ENCODE data around the gene NAIF1.

NAIF1 gene

GRCh38 chr9:128100581-128100980, 33.5 kb upstream of the NAIF1 start:
- no peak overlapping the region for H3K4me2 ChIP-seq (ENCODE audit: low read length)
- peaks cover 16% of the 10 kb centered on the region for H3K36me3 ChIP-seq (replicated peaks; ENCODE audit: low read depth, low read length)
- peaks cover 36% of the 10 kb centered on the region for H3K79me2 ChIP-seq (ENCODE audit: low read length)
- no peaks in the 10 kb centered on the region for H3K9me3 ChIP-seq (ENCODE audit: insufficient read depth, low read length)
- no peak overlapping the region for H2AFZ ChIP-seq (ENCODE audit: low read depth, low read length)
- H3K4me1 ChIP-seq (ENCODE audit: low read length): no peaks in the 10 kb centered on the region
- no peak overlapping the region for H3K9ac ChIP-seq (ENCODE audit: low read length)
- no peak overlapping the region for H3K4me3 ChIP-seq (ENCODE audit: low read length)
- peaks cover 4% of the 10 kb centered on the region; the same call in 1 of the 2 replicates for H4K20me1 ChIP-seq (ENCODE audit: insufficient read depth, low read length)
- TF ChIP-seq EZH2phosphoT487 (IDR thresholded peaks at IDR 0.05; ENCODE audit: low read depth): no peak
- TF ChIP-seq, protein P1, sequence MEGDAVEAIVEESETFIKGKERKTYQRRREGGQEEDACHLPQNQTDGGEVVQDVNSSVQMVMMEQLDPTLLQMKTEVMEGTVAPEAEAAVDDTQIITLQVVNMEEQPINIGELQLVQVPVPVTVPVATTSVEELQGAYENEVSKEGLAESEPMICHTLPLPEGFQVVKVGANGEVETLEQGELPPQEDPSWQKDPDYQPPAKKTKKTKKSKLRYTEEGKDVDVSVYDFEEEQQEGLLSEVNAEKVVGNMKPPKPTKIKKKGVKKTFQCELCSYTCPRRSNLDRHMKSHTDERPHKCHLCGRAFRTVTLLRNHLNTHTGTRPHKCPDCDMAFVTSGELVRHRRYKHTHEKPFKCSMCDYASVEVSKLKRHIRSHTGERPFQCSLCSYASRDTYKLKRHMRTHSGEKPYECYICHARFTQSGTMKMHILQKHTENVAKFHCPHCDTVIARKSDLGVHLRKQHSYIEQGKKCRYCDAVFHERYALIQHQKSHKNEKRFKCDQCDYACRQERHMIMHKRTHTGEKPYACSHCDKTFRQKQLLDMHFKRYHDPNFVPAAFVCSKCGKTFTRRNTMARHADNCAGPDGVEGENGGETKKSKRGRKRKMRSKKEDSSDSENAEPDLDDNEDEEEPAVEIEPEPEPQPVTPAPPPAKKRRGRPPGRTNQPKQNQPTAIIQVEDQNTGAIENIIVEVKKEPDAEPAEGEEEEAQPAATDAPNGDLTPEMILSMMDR (IDR thresholded peaks at IDR 0.05; ENCODE audit: low read depth, low read length): no peak
- no peak overlapping the region for H3K27ac ChIP-seq (ENCODE audit: low read length)
- no peaks in the 10 kb centered on the region for H3K27me3 ChIP-seq (ENCODE audit: low read depth, low read length)

- H3K27me3 ChIP-seq (ENCODE audit: low read depth, low read length): no peaks in the 10 kb centered on the region
- no peak overlapping the region for H3K27ac ChIP-seq (ENCODE audit: low read length)
- H3K9me3 ChIP-seq (ENCODE audit: insufficient read depth, low read length): no peaks in the 10 kb centered on the region
- no peak overlapping the region for H3K9ac ChIP-seq (ENCODE audit: low read length)
- no peak overlapping the region for H3K4me2 ChIP-seq (ENCODE audit: low read length)
- H3K4me1 ChIP-seq (ENCODE audit: low read length): peaks cover 3% of the 10 kb centered on the region
- peaks cover 42% of the 10 kb centered on the region for H3K79me2 ChIP-seq (ENCODE audit: low read length)
- H3K4me3 ChIP-seq (ENCODE audit: low read length): no peak overlapping the region
- peaks cover 13% of the 10 kb centered on the region for H3K36me3 ChIP-seq (replicated peaks; ENCODE audit: low read depth, low read length)
- peaks cover 5% of the 10 kb centered on the region for H4K20me1 ChIP-seq (ENCODE audit: insufficient read depth, low read length)
- TF ChIP-seq EZH2phosphoT487 (IDR thresholded peaks at IDR 0.05; ENCODE audit: low read depth): no peak
- TF ChIP-seq, protein P1 (IDR thresholded peaks at IDR 0.05; ENCODE audit: low read depth, low read length): no peak
- H2AFZ ChIP-seq (ENCODE audit: low read depth, low read length): no peak overlapping the region
Observed at GRCh38 chr9:128099932-128100491, 32.9 kb upstream of the NAIF1 start.

DNA sequence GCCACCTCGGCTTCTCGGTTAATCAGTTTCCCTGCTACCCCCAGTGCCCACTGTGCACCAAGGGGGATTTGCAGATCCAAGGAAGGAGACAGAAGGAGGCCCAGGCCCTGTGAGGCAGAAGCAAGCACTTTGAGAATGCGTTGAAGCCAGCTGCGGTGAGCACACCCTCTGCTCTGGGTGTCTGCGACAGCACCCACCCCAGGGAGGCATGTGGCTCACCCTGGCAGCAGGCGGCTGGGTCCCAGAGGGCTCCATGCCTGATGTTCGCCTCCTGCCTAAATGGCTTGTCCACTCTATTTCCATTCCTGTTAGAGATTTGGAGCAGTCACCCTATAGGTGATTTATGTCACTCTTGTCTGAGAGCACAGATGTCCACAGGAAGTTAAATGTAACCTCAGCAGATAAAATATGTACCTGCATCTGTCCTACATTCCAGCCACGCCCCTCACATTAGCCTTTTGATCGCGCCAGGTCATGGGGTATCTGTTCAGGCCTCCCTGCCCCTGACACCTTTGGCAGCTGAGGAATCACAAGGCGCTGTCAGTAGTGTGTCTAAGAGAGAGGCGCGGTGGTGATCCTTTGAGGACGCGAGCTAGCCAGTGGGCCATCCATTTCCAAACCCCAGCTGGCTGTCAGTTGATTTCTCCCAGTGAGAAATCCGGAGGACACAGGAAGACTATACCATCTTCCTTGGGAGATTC, 32.3 kb upstream of the NAIF1 start:
- Histone ChIP-seq H3K79me2 (ENCODE audit: low read length) (peaks cover 48% of the 10 kb centered on the region), H3K4me2 (ENCODE audit: low read length) (no peak overlapping the region), H3K4me1 (ENCODE audit: low read length) (peaks cover 10% of the 10 kb centered on the region)

More for the DNA sequence above, 32.3 kb upstream of the NAIF1 start:
- Histone ChIP-seq H3K27me3 (ENCODE audit: low read depth, low read length) (no peaks in the 10 kb centered on the region), H3K27ac (ENCODE audit: low read length) (no peak overlapping the region), H2AFZ (ENCODE audit: low read depth, low read length) (no peak overlapping the region), H4K20me1 (ENCODE audit: insufficient read depth, low read length) (peaks cover 11% of the 10 kb centered on the region), H3K36me3 (replicated peaks; ENCODE audit: low read depth, low read length) (peaks cover 13% of the 10 kb centered on the region), H3K9ac (ENCODE audit: low read length) (no peak overlapping the region), H3K4me3 (ENCODE audit: low read length) (no peak overlapping the region), H3K9me3 (ENCODE audit: insufficient read depth, low read length) (no peaks in the 10 kb centered on the region)
- TF ChIP-seq, protein P1 (IDR thresholded peaks at IDR 0.05; ENCODE audit: low read depth, low read length): no peak
- no peak for TF ChIP-seq EZH2phosphoT487 (IDR thresholded peaks at IDR 0.05; ENCODE audit: low read depth)
